Measurements from ENCODE around the gene ATP6V0E1.
"Not testable (repeated sequence)": the region's sequence is repeated elsewhere in the genome, so short reads cannot be mapped to it uniquely, and the experiment has no call there.

The ATP6V0E1 gene

DNA sequence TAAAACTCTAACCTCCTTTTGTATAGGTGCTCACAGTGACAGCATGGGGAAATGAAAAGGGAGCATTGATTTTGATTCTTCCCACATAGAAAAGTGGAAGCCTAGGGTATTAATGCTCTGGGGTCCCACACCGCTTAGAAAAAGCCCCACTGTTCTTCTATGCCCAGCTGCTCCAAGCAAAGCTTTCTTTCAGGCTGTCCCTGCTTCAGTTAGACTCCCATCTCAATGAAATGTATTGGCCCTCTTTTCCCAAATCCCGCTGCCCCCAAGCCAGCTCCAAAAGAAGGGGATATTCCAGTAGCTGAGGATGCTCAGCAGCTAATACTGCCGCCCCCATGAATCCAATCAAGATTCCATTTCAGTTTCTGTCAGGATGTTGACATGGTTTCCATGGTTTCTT is 55.6 kb downstream of the ATP6V0E1 start:
- DNase-seq (ENCODE audit: low spot score): no peak

GRCh38 chr5:173039964-173040363 is 56.4 kb downstream of the ATP6V0E1 start:
- no peak for DNase-seq (ENCODE audit: low spot score)

GRCh38 chr5:173041881-173042762 is 58.6 kb downstream of the ATP6V0E1 start:
- DNase-seq (ENCODE audit: low spot score): no peak

GRCh38 chr5:173042763-173043107 is 59.2 kb downstream of the ATP6V0E1 start:
- no peak for DNase-seq (ENCODE audit: low spot score)

GRCh38 chr5:173045474-173045873 is 61.9 kb downstream of the ATP6V0E1 start:
- no peak for DNase-seq (ENCODE audit: low spot score)

- DNase-seq (ENCODE audit: low spot score): not testable (repeated sequence)
Observed at GRCh38 chr5:173047096-173047837, 63.7 kb downstream of the ATP6V0E1 start.

DNA sequence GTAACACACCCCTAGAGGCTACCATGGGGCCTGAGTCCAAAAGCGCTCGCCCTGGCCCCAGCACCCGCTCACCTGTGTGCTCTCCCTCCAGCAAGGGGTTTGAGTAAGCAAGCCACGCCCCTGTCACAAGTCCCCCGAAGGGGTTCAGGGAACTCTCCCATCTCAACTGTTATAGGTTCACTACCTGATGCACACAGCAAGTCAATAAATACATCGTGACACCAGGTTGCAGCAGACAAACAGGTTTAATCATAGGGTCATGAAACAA is 64.2 kb downstream of the ATP6V0E1 start:
- no peak for DNase-seq (ENCODE audit: low spot score)

GRCh38 chr5:173050791-173051190 is 67.2 kb downstream of the ATP6V0E1 start:
- peak; percentile 37 for DNase-seq (ENCODE audit: low spot score)

DNA sequence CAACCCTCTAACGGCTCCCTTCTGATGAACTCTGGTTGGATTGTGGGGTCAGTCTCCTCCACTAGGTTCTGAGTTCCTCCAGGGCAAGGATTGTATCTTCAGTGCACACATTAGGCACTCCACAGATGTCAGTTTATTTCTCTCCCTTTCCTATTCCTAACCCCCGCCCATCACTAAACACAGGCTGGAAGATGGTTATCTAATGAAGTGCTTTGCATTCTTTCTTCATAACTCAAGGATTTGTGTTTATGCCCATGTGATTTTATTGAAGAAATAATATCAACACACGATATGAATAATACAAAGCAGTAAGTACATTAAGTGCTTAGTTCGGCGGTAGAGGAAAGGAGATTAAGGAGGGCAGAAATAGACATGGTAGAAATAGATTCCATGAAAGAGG is 68.2 kb downstream of the ATP6V0E1 start:
- DNase-seq (ENCODE audit: low spot score): peak; percentile 73

- no peak for DNase-seq (ENCODE audit: low spot score)
Observed at GRCh38 chr5:173053041-173053440, 69.5 kb downstream of the ATP6V0E1 start.

DNA sequence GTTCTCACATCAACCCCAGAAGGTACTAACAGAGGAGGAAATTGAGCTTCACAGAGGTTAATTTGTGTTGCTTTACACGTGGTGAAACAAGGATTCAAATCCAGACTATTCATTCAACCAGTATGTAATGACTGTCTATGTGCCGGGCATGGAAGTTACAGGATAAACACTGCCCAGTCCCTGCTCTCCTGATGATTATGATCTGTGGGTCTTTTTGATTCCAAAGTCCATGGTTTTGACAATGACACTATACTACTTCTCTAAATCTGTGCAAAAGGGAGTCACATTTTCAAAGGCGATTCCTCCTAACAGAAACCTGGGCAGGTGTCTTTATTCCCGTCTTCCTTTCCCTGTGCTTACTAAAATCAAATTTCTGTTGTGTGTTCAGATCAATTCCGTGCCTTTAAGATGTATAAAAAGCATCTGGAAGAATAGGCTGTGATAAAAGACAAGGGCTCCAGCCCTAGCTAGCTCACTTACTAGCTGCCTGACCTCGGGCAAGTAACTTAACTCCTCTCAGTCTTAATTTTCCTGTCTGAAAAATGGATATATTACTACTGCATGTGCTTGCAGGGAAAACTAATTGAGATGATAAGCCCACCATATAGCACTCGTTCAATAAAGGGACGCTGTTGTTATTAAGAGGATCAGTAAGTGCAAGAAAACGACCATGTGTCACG is 71.6 kb downstream of the ATP6V0E1 start:
- DNase-seq (ENCODE audit: low spot score): no peak

DNA sequence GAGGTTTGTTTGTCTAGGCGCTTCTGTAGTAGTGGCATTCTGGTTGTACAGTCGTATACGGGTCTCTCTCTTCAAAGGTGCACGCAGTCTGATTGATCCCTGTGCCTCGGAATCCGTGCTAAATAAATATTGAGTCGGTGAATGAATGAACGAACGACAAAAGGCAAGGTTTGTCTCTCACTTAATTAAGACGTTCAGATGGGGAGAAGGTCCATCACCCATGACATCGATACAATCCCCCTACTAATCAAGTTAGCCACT is 72.1 kb downstream of the ATP6V0E1 start:
- DNase-seq (ENCODE audit: low spot score): no peak

DNA sequence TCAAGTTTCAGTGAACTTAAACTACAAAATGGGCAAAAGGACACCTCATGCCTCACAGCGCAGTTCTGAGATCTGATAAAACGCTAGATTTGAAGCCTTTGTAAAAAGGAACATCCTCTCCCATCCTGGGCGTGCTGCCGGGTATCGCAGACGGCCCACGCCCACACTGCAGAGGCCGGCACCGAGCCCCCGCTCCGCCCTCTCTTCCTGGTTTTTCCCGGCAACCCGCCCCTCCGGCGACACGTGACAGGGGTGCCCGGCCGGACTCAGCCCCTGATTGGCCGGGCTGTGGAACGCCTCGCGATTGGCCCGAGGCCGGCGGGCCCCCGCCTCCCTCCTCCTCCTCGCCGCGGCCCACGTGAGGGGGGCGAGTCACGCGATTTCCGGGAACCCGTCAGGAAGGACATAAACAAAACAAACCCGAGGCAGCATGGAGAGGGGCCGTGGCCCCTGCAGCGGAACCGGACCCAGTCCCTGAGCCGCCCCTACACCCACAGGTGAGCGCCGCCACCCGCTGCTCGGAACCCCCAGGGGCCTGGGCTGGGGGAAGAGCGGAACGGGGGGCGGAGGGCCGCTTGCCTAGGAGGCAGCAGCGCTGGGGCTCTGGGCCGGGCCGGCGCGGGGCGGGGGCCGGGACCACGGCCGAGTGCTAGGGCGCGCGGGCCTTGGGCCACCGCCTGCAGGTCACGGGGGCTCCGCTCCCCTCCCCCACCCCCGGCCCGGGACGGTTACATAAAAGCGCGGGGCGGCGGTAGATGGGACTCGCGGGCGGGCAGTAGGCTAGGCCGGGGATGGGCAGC is 72.6 kb downstream of the ATP6V0E1 start, which contains the start of gene CREBRF:
Gene CREBRF, plus strand, starts transcription at position 370 of the 800 bp plus-strand sequence. CDS start 24,424 bp downstream, outside the sequence.
- DNase-seq (ENCODE audit: low spot score): peak; percentile 99

DNA sequence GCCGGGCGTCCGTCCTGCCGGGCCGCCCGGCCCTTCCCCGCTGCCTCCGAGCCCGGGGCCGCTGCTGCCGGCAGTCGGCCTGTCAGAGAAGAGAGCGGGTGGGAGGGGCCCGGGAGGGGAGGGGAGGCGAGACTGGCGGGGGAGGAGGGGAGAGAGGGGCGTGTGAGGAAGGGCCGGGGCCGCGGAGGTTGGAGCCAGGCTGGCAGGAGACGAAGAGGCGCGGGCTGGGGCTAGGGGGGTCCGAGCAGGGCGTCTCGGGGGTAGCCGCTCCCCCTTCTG is 73.2 kb downstream of the ATP6V0E1 start:
- DNase-seq (ENCODE audit: low spot score): peak; percentile 89

DNA sequence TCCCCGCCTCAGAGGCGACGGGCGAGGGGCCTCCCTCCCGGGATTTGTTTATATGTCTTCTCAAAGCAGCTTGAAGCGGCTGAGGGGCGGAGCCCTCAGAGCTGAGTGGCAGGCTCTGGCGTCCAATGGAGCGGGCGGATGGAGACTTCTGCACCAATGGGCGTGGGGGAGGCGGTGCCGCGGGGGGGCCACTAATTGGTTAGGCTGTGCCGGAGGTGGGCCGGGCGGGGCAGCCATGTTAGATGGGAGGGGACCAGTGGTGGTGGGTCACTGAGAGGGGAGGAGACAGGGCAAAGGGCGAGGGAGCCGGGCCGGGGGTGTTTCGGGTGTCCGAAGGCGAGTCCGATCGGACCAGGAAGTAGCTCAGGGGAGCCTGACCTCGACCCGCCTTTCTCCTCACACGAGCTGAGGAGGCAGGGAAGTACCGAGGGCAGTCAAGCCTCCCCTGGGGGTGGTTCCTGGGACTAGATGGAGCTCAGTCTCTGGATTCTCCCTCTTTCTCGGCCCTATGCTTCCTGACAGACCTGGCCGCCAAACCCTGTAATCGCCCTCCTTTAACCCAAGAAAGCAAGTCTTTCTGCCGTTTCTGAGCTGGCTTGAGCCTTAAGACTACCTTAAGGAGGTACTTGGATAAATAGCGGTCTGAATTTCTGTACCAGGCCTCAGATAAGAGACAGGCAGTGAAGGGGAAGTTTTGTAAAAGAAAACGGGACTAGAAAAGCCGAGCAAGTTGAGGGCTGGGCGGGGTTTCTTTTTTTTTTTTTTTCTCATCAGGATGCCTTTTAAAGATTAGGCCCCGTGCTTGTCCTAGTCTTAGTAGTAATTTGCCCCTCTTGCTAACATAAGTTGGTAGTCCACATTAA is 73.7 kb downstream of the ATP6V0E1 start:
- peak; percentile 99 for DNase-seq (ENCODE audit: low spot score)

DNA sequence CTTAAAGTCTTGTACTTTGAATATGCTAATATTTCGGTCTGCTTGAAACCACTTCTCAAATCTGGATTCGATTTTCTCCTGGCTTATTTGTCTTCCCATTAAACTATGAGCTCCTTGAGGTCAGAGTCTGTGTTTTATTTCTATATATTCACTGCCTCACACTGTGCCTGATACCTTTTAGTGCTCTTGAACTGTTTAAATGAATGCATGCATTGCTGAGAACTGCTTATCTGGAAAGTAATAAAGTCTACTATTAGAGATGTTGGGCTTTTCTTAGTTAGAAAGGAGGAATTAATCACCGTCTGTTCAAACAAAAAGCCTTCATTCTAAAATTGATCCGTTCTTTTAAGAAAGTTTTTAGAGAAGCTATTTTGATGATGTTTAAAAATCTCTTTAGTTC is 78.6 kb downstream of the ATP6V0E1 start:
- DNase-seq (ENCODE audit: low spot score): no peak

GRCh38 chr5:173065155-173065554 is 81.6 kb downstream of the ATP6V0E1 start:
- no peak for DNase-seq (ENCODE audit: low spot score)

GRCh38 chr5:173069671-173070070 is 86.1 kb downstream of the ATP6V0E1 start:
- DNase-seq (ENCODE audit: low spot score): no peak

DNA sequence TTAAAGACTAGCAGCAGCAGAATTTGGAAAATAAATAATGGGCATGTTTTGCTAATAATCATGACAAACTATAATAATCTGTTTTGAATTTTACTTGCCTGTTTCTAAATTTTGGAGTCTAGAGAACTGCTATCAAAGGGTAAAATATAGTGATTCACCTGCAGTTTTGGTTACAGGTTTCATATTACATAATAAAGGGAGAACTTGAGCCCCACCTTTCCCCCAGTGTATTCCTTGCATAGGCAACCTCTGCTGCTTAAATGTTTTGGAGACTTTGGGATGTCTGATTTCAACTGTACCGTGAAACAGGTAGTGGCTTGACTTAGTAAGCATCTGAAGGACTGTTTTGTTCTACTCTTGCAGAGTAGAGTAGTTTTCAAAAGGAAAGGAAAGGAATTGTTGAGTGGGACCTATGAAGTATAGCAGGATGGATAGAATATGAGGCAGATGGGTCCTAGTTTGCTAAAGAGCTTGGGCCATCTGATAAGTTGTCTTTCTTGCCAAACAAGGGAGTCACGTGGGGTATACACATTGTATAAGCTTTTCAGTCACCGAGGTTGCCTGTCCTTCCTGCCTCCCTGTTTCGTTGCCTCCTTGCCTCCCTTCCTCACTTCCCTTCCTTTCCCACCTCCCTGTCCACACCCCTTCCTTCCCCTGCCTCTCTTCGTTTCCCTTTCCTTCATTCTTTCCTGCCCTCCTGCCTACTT is 91.7 kb downstream of the ATP6V0E1 start:
- no peak for DNase-seq (ENCODE audit: low spot score)

DNA sequence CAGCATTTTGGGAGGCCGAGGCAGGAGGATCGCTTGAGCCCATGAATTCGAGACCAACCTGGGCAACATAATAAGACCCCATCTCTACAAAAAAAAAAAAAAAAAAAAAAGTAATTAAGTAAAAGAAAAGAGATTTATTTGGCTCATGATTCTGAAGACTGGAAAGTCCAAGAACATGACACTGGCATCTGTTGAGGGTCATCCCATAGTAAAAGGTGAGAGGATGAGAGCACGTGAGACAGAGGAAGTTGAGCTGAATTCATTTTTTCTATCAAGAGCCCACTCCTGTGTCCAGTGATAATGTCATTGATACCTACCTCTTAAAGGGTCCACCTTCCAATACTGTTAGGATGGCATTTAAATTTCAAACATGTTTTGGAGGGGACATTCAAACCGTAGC is 92.4 kb downstream of the ATP6V0E1 start:
- DNase-seq (ENCODE audit: low spot score): no peak

GRCh38 chr5:173076471-173076870 is 92.9 kb downstream of the ATP6V0E1 start:
- not testable (repeated sequence) for DNase-seq (ENCODE audit: low spot score)
